ENCODE results near the gene PEX19. TPM values are rescaled to one million over a fixed set of nuclear protein-coding genes. Genes with fewer than 3 reads are reported as not detected.
A peak's percentile ranks its signal among the peaks of the same experiment; 100 is the strongest.
"Not testable (repeated sequence)": the region's sequence is repeated elsewhere in the genome, so short reads cannot be mapped to it uniquely, and the experiment has no call there.

The PEX19 gene
- polyA plus RNA-seq (ENCODE audit: insufficient read length), result 87.4 TPM
- long read RNA-seq, donor 1, transcript PEX19-205 (7 exons, 3,504 nt), result minor isoform, 6 of 33 reads
- long read RNA-seq, donor 1, transcript PEX19-201 (8 exons, 3,661 nt), result major isoform, 21 of 33 reads
- long read RNA-seq, donor 1, partial matches to known transcripts, result 5 of 33 reads
- long read RNA-seq, donor 1, other reads (novel, unspliced or antisense), result 0 of 33 reads
- long read RNA-seq, donor 2, transcript PEX19-205 (7 exons, 3,504 nt), result minor isoform, 5 of 29 reads
- long read RNA-seq, donor 2, transcript PEX19-201 (8 exons, 3,661 nt), result major isoform, 18 of 29 reads
- long read RNA-seq, donor 2, partial matches to known transcripts, result 5 of 29 reads
- long read RNA-seq, donor 2, other reads (novel, unspliced or antisense), result 0 of 29 reads
- long read RNA-seq, donor 3, transcript PEX19-201 (8 exons, 3,661 nt), result major isoform, 23 of 26 reads
- long read RNA-seq, donor 3, partial matches to known transcripts, result 0 of 26 reads
- long read RNA-seq, donor 3, other reads (novel, unspliced or antisense), result 0 of 26 reads
- long read RNA-seq, donor 4, partial matches to known transcripts, result 0 of 1 reads
- long read RNA-seq, donor 4, other reads (novel, unspliced or antisense), result 0 of 1 reads
- long read RNA-seq, donor 5, transcript PEX19-201 (8 exons, 3,661 nt), result major isoform, 32 of 38 reads
- long read RNA-seq, donor 5, partial matches to known transcripts, result 0 of 38 reads
- long read RNA-seq, donor 5, other reads (novel, unspliced or antisense), result 0 of 38 reads
- long read RNA-seq, donor 6, transcript PEX19-201 (8 exons, 3,661 nt), result major isoform, 29 of 34 reads
- long read RNA-seq, donor 6, partial matches to known transcripts, result 0 of 34 reads
- long read RNA-seq, donor 6, other reads (novel, unspliced or antisense), result 0 of 34 reads
- long read RNA-seq, donor 7, transcript PEX19-205 (7 exons, 3,504 nt), result minor isoform, 6 of 50 reads
- long read RNA-seq, donor 7, transcript PEX19-201 (8 exons, 3,661 nt), result major isoform, 38 of 50 reads
- long read RNA-seq, donor 7, partial matches to known transcripts, result 6 of 50 reads
- long read RNA-seq, donor 7, other reads (novel, unspliced or antisense), result 0 of 50 reads
- long read RNA-seq, donor 8, transcript PEX19-201 (8 exons, 3,661 nt), result major isoform, 11 of 15 reads
- long read RNA-seq, donor 8, partial matches to known transcripts, result 0 of 15 reads
- long read RNA-seq, donor 8, other reads (novel, unspliced or antisense), result 0 of 15 reads

GRCh38 chr1:160284782-160285344, at the start of gene PEX19:
Gene PEX19, minus strand, starts transcription at chr1:160285133. Its CDS starts 9 bp downstream, at chr1:160285124.
- peak; percentile 90 for DNase-seq

DNA sequence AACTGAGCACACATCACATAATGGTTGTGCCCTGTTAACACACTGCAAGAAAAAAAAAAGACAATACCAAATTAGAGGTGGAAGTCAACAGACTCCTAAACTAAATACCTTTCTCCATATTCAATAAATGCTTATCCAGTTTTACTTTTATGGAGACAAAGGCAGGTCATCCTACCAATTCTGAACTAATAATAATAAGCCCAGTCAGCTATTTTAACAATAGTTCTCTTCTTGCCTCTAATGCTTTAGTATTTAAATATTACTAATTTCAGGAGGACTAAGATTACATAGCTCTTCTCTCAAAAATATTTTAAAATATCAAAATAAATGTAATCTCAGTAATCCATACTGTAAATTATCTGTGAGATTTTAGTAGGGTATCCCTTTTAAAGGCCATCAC, 47.6 kb upstream of the PEX19 start:
- DNase-seq, result no peak

DNA sequence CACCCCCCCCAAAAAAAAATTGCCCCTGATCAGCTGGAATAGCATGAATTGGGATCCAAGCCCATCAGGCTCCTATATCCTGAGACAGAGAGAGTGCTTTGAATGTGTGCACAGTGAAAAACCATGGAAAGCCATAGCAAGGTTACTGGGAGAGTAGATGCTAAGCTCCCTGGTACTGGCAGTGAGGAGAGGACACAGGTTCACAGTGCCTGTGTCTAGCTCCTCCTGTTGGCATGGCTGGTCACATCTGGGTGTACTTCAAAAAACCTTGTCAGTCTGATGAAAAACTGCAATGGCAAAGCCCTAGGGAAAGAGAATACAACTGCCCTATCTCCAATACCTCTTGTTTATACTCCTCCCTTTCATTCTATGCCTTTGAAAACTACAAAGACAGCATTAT, 45.2 kb upstream of the PEX19 start:
- no peak for DNase-seq

GRCh38 chr1:160328184-160328583, 43.3 kb upstream of the PEX19 start:
- DNase-seq, result no peak

DNA sequence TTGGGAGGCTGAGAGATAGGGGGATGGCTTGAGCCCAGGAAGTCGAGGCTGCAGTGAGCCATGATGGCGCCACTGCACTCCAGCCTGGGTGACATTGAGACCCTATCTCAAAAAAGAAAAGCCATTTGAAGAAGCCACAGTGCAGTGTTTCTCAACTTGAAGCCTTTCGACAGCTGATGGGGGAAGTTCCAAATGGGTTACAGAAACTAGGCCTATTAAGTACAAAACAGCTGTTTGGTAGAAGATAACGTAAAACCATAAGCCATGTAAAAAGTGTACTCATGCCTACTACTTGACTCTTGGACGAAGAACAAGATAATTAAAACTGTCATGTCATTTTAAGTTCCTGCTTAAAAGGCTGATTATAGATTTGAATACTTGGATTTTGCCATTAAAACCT, 41.5 kb upstream of the PEX19 start:
- no peak for DNase-seq

DNA sequence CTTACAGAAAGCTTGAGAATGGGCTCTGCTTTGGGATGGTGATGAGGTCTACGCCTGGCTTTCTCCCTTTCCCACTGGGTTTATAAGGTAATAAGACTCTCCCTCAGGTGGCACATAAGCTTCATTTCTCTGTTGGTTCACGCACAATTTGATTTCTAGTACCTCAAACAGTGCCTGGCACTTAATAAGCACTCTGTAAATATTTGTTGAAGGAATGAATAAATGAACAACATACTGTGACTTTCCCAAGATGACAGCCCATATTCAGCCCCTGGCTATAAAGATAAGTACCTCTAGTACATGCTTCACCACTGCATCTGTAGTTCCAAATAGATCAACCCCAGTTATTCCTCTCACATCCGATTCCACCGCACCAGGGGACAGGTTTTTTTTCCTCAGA, 40.3 kb upstream of the PEX19 start:
- no peak for DNase-seq

GRCh38 chr1:160322831-160323230, 37.9 kb upstream of the PEX19 start:
- DNase-seq, result no peak

DNA sequence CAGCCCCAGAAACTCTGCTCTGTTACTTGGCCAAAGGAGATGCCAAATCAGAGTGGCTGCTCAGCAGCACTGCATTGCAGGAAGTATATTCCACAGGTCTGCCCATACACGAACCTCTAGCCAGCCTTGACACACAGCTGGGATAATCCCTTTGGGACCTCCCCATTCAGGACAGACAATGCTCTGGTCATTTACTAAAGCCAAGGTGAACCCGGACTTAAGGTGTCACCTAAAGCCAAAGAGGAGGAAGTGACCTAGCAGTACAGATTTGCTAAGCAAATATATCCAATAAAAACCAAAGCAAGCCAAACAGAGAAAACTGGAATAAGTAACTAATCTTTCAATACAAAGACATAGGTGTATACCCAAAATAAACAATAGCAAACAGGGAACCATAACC, 30.4 kb upstream of the PEX19 start:
- no peak for DNase-seq

DNA sequence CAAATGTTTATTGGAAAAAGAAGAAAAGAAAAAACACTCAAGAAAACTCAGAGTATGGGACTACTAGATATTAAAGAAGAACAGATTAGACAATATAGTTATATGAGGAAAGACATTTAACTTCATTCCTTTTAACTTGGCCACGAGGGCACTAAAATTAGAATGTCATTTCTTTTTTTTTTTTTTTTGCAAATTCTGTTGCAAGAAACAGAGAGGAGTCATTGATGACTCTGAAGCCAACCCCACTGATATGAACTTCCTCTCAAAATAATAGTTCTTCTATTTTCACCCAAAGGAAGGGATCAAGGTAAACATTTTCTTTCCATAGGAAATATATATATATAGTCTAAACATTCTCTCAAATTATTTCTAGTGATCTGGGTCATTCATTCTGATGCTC, 24.6 kb upstream of the PEX19 start:
- no peak for DNase-seq

DNA sequence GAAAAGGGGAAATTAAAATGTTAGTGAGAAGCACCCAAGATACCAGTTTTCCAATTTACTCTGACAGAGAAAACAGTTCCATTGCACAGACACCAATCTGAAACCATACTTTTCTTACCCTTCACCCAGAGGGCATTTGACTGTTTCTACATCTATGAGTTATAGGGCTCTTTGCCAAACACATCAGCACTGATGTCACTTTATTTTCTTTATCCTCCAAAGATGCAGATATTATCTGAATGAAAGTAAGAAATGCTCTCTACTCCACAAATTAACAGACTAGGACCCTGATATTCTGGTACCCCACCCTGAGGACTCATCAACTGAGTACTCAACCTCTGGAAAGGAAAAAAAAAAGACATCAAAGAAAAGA, 24.2 kb upstream of the PEX19 start:
- no peak for DNase-seq

- no peak for DNase-seq
Measured at GRCh38 chr1:160308451-160309184, 23.7 kb upstream of the PEX19 start.

DNA sequence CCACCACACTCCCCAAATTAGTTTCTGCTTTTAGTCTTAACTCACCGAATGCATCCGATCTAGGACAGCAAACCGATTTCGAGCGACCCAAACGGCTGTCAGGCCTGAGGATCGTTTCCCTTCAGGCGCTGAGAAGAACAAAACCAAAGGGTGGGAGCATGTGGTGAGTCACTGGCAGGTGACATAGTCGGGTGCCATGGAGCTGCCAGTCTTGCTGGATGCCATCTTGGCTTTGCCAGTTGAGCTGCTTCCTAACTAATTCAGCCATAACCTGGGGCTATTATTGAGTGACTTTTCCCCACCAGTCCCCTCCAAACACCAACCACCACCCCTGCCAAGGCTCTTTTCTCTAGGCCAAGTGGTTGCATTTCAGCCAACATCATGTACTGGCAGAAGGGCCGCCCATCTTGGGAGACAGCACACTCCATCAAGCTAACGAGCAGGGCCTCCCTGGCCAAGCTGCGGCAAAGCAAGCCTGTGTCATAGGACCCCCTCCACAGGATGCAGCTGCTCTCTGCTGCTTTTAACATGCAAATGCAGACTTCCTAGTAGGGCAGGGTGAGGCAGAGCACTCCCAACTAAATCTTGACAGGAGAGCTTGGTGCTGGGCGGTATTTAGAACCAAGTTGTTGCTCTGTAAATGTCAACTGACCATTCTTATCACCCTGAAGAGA, 22.3 kb upstream of the PEX19 start:
- DNase-seq, result no peak

- DNase-seq, result no peak
Measured at GRCh38 chr1:160300173-160300572, 15.2 kb upstream of the PEX19 start.

GRCh38 chr1:160296036-160296435, 11.1 kb upstream of the PEX19 start:
- DNase-seq, result no peak

DNA sequence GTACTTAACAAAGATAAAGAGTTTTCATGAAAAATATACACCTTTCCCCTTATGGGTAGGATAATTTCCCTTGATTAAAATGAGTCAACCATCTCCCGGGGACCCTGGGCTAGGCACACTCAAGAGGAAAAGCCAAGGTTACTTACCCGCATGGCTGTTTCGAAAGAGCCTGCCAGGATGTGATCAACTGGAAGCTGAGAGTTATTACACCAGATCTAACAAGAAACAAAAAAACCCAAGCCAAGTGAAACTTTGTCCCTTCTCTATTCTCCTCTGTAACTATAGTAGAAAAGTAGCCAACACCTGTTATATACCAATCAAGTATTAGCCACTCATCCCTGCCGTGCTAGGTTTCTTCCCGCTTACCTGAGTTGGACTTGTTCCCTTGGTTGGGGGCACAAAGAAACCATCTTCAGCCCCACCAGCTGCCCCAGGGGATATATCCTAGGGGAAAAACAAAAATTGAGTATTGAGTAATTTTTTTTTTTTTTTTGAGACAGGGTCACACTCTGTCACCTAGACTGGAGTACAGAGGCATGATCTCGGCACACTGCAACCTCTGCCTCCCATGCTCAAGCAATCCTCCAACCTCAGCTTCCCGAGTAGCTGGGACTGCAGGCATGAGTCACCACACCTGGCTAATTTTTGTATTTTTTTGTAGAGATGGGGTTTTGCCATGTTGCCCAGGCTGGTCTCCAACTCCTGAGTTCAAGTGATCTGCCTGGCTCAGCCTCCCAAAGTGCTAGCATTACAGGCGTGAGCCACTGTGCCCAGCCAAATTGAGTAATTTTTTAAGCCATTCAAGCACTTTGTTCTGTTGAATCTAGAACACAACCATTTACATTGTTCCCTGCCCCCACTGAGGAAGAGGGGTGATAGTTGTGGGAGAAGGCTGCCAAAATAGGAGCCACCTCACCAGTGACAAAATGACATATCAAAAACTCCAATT, 8.4 kb upstream of the PEX19 start:
- no peak for DNase-seq

DNA sequence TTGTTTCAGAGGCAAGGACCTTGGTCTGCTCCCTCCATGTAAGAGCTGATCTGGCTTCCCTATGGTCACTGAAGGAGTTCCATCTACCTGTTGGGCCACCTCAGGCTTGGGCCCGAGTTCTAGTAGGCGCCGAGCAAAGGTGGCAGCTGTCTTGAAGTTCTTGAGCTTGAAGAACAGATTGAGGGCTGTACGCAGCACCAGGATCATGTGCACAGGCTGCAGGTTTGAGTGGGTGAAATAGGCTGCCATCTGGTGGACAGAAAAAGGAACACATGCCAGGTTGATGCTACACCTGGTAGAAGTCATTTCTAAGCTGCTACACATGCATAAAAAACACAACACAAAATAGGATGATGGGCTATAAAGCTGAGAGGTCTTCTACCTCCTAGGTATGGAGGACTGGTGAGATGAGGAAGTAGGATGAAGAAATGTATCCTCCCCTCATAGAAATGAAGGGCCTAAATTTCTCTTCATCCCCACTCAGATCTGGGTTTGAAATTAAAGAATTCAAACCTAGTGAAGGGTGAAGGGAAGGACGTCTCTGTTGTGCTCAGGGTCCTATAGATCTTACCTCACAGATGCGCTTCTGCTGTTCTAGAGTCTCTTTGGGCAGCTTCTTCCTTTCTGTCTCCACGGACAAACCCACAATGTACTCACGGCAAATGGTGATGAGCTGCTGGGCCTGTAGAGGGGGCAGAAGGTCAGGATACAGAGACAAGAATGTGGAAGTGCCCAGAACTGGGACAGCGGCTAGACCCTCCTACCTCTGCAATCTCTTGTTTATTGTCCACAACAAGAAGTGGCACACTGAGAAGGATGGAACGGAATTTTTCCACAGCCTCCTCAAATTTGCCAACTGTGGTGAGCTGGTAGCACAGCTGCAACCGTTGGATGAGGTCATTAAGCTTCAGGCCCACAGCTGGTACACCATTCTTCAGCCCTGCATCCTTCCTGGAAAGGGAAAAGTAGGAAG, 6.6 kb upstream of the PEX19 start:
- DNase-seq, result peak; percentile 67

- not testable (repeated sequence) for DNase-seq
Measured at GRCh38 chr1:160287769-160288168, 2.8 kb upstream of the PEX19 start.

GRCh38 chr1:160285506-160285905, 573 bp upstream of the PEX19 start:
- DNase-seq, result no peak
